GOT3 (cell line): Measurements from ENCODE around the gene AUH.
"Not testable (repeated sequence)": the region's sequence is repeated elsewhere in the genome, so short reads cannot be mapped to it uniquely, and the experiment has no call there.

Source experiments
- DNase-seq: peaks from one replicate; lab custom pipeline; 2025; ENCODE audit warnings: mixed read lengths; lab: John Stamatoyannopoulos, UW

Gene AUH

GRCh38 chr9:91208419-91208745 is 153.3 kb downstream of the AUH start:
- no peak for DNase-seq

GRCh38 chr9:91207729-91208418 is 153.8 kb downstream of the AUH start:
- no peak for DNase-seq

- no peak for DNase-seq
Observed at GRCh38 chr9:91207397-91207728, 154.4 kb downstream of the AUH start.

GRCh38 chr9:91206806-91207205 is 154.9 kb downstream of the AUH start:
- no peak for DNase-seq

- no peak for DNase-seq
Observed at GRCh38 chr9:91202736-91203283, 158.9 kb downstream of the AUH start.

- DNase-seq, result no peak
Observed at GRCh38 chr9:91200692-91201336, 160.9 kb downstream of the AUH start.

GRCh38 chr9:91199739-91200497 is 161.8 kb downstream of the AUH start:
- DNase-seq, result no peak

- not testable (repeated sequence) for DNase-seq
Observed at GRCh38 chr9:91198881-91199280, 162.8 kb downstream of the AUH start.

GRCh38 chr9:91198405-91198804 is 163.3 kb downstream of the AUH start:
- no peak for DNase-seq

GRCh38 chr9:91197232-91198181 is 164.2 kb downstream of the AUH start:
- peak; percentile 6 for DNase-seq

GRCh38 chr9:91196103-91196950 is 165.4 kb downstream of the AUH start:
- DNase-seq, result no peak

GRCh38 chr9:91195372-91196012 is 166.2 kb downstream of the AUH start:
- DNase-seq, result no peak

GRCh38 chr9:91193658-91194391 is 167.9 kb downstream of the AUH start:
- DNase-seq, result peak; percentile 38

- DNase-seq, result peak; percentile 39
Observed at GRCh38 chr9:91193087-91193657, 168.5 kb downstream of the AUH start.

- no peak for DNase-seq
Observed at GRCh38 chr9:91192381-91193086, 169.2 kb downstream of the AUH start.

- DNase-seq, result no peak
Observed at GRCh38 chr9:91191411-91192380, 170.0 kb downstream of the AUH start.

- DNase-seq, result no peak
Observed at GRCh38 chr9:91190062-91190461, 171.7 kb downstream of the AUH start.
